HK-2 (cell line): ENCODE results near the gene CCNDBP1.
"Not testable (repeated sequence)": the region's sequence is repeated elsewhere in the genome, so short reads cannot be mapped to it uniquely, and the experiment has no call there.

Experiments
- DNase-seq: peaks from one replicate; pipeline ENCODE4 v3.0.0-alpha.2; 2018; ENCODE audit not compliant: unreplicated experiment

The CCNDBP1 gene

GRCh38 chr15:43185157-43186002 is at the start of gene CCNDBP1:
TSS of gene CCNDBP1 (plus strand) at chr15:43185403. CDS start at chr15:43185499, 96 bp downstream.
- peak; percentile 91 for DNase-seq

GRCh38 chr15:43143203-43143941 is 41.8 kb upstream of the CCNDBP1 start:
- DNase-seq = no peak

- no peak for DNase-seq
Measured at GRCh38 chr15:43144512-43144911, 40.7 kb upstream of the CCNDBP1 start.

- DNase-seq = no peak
Measured at GRCh38 chr15:43146184-43146583, 39.0 kb upstream of the CCNDBP1 start.

GRCh38 chr15:43150191-43150929 is 34.8 kb upstream of the CCNDBP1 start:
- DNase-seq = peak; percentile 47

GRCh38 chr15:43151688-43152087 is 33.5 kb upstream of the CCNDBP1 start:
- no peak for DNase-seq

- no peak for DNase-seq
Measured at GRCh38 chr15:43153269-43153668, 31.9 kb upstream of the CCNDBP1 start.

- DNase-seq = no peak
Measured at GRCh38 chr15:43165801-43166325, 19.3 kb upstream of the CCNDBP1 start.

- not testable (repeated sequence) for DNase-seq
Measured at GRCh38 chr15:43167261-43167660, 17.9 kb upstream of the CCNDBP1 start.

GRCh38 chr15:43168192-43169107 is 16.8 kb upstream of the CCNDBP1 start:
- no peak for DNase-seq

GRCh38 chr15:43169888-43170287 is 15.3 kb upstream of the CCNDBP1 start:
- DNase-seq = no peak

- not testable (repeated sequence) for DNase-seq
Measured at GRCh38 chr15:43175656-43176309, 9.4 kb upstream of the CCNDBP1 start.

GRCh38 chr15:43177147-43177546 is 8.1 kb upstream of the CCNDBP1 start:
- not testable (repeated sequence) for DNase-seq

- DNase-seq = no peak
Measured at GRCh38 chr15:43183270-43183669, 1.9 kb upstream of the CCNDBP1 start.

- DNase-seq = no peak
Measured at GRCh38 chr15:43184407-43185124, 637 bp upstream of the CCNDBP1 start.

- DNase-seq = no peak
Measured at GRCh38 chr15:43186003-43186353, 775 bp downstream of the CCNDBP1 start.

- no peak for DNase-seq
Measured at GRCh38 chr15:43187544-43188155, 2.4 kb downstream of the CCNDBP1 start.

- no peak for DNase-seq
Measured at GRCh38 chr15:43189296-43189695, 4.1 kb downstream of the CCNDBP1 start.

- no peak for DNase-seq
Measured at GRCh38 chr15:43190178-43190577, 5.0 kb downstream of the CCNDBP1 start.
